Kidney capillary endothelial cell (primary cell): ENCODE measurements around the gene SLC16A13.
"Not testable (repeated sequence)": the region's sequence is repeated elsewhere in the genome, so short reads cannot be mapped to it uniquely, and the experiment has no call there.

Experiments
- DNase-seq: peaks from one replicate; pipeline ENCODE4 v3.0.0-alpha.2; 2018; ENCODE audit warnings: low spot score

The SLC16A13 gene

GRCh38 chr17:7035591-7036368 lies at the start of gene SLC16A13:
Gene SLC16A13 (plus strand): TSS chr17:7036015. CDS start chr17:7036383, 368 bp downstream.
- peak; percentile 93 for DNase-seq

- DNase-seq, result no peak
These were observed 49.1 kb upstream of the SLC16A13 start for GRCh38 chr17:6986676-6987075.

GRCh38 chr17:6989779-6990178 lies 46.0 kb upstream of the SLC16A13 start:
- DNase-seq, result no peak

GRCh38 chr17:6993613-6994056 lies 42.2 kb upstream of the SLC16A13 start:
- not testable (repeated sequence) for DNase-seq

- no peak for DNase-seq
These were observed 41.7 kb upstream of the SLC16A13 start for GRCh38 chr17:6994118-6994598.

- DNase-seq, result no peak
These were observed 41.1 kb upstream of the SLC16A13 start for GRCh38 chr17:6994666-6995256.

GRCh38 chr17:6995500-6996255 lies 40.1 kb upstream of the SLC16A13 start, which contains the start of gene ALOX12:
Gene ALOX12 (plus strand): TSS chr17:6996049. CDS start chr17:6996118, 69 bp downstream.
- no peak for DNase-seq

GRCh38 chr17:6996256-6997011 lies 39.4 kb upstream of the SLC16A13 start:
- no peak for DNase-seq

- no peak for DNase-seq
These were observed 38.6 kb upstream of the SLC16A13 start for GRCh38 chr17:6997171-6997570.

- DNase-seq, result no peak
These were observed 36.8 kb upstream of the SLC16A13 start for GRCh38 chr17:6998855-6999508.

- DNase-seq, result peak; percentile 45
These were observed 34.4 kb upstream of the SLC16A13 start for GRCh38 chr17:7001318-7001961.

GRCh38 chr17:7002288-7003047 lies 33.3 kb upstream of the SLC16A13 start:
- DNase-seq, result no peak

GRCh38 chr17:7003745-7004144 lies 32.1 kb upstream of the SLC16A13 start:
- no peak for DNase-seq

- peak; percentile 67 for DNase-seq
These were observed 31.2 kb upstream of the SLC16A13 start for GRCh38 chr17:7004398-7005253.

- DNase-seq, result no peak
These were observed 30.1 kb upstream of the SLC16A13 start for GRCh38 chr17:7005716-7006115.

- DNase-seq, result no peak
These were observed 28.7 kb upstream of the SLC16A13 start for GRCh38 chr17:7007143-7007542.

- no peak for DNase-seq
These were observed 25.3 kb upstream of the SLC16A13 start for GRCh38 chr17:7010523-7010922.

- no peak for DNase-seq
These were observed 24.4 kb upstream of the SLC16A13 start for GRCh38 chr17:7011415-7011814.

- DNase-seq, result no peak
These were observed 23.9 kb upstream of the SLC16A13 start for GRCh38 chr17:7011942-7012254.
